Natural killer cell (primary cell): ENCODE results near the gene ATF7. TPM values are rescaled to one million over a fixed set of nuclear protein-coding genes. Genes with fewer than 3 reads are reported as not detected.
A peak's percentile ranks its signal among the peaks of the same experiment; 100 is the strongest.

ENCODE experiments used
- ATAC-seq, 3 donors: fragments of 150-1000 bp in 2 of 3; fragments of 200-7000 bp in 1 of 3; cut with Tn5 transposase; 1 replicate in 1 of 3; 2 replicates in 2 of 3; pipeline ENCODE4 v1.10.0; 2021; ENCODE audit warnings: mild to moderate bottlenecking in 2 of 3, moderate library complexity in 2 of 3
- DNase-seq, 2 donors: peaks; one replicate each; pipeline versions ENCODE4 v3.0.0 to v3.0.0-alpha.2; 2013 to 2021; ENCODE audit warnings: mixed read lengths in 1 of 2
- H3K27ac ChIP-seq: one replicate; pipeline ENCODE4 v1.5.1; 2013; ENCODE audit warnings: mild to moderate bottlenecking, low read length
- H3K27me3 ChIP-seq: one replicate; pipeline ENCODE4 v1.6.1; 2013; ENCODE audit warnings: low read length; ENCODE audit not compliant: control insufficient read depth, insufficient read depth
- H3K36me3 ChIP-seq: one replicate; pipeline ENCODE4 v1.6.1; 2013; ENCODE audit warnings: low read length; ENCODE audit not compliant: control insufficient read depth, insufficient read depth
- H3K4me1 ChIP-seq: one replicate; pipeline ENCODE4 v1.6.1; 2013; ENCODE audit warnings: low read length; ENCODE audit not compliant: control insufficient read depth, insufficient read depth
- H3K4me3 ChIP-seq: one replicate; pipeline ENCODE4 v1.5.1; 2013; ENCODE audit warnings: low read length
- H3K9me3 ChIP-seq: one replicate; pipeline ENCODE4 v1.6.1; 2013; ENCODE audit warnings: low read length; ENCODE audit not compliant: control insufficient read depth, insufficient read depth
- H3K27ac Mint-ChIP-seq, 2 donors: one replicate each; pipeline ENCODE4 v1.8.0; 2022; ENCODE audit warnings: mild to moderate bottlenecking in 2 of 2, mixed read lengths in 2 of 2, moderate library complexity in 1 of 2
- H3K27me3 Mint-ChIP-seq, 2 donors: one replicate each; pipeline ENCODE4 v1.8.0; 2022; ENCODE audit warnings: low read depth in 2 of 2, mixed read lengths in 2 of 2
- H3K36me3 Mint-ChIP-seq: one replicate; pipeline ENCODE4 v1.8.0; 2022; ENCODE audit warnings: mixed read lengths
- H3K4me1 Mint-ChIP-seq, 2 donors: one replicate each; pipeline ENCODE4 v1.8.0; 2022; ENCODE audit warnings: mixed read lengths in 2 of 2
- H3K4me3 Mint-ChIP-seq: one replicate; pipeline ENCODE4 v1.8.0; 2022; ENCODE audit warnings: mild to moderate bottlenecking, moderate library complexity, mixed read lengths
- H3K9me3 Mint-ChIP-seq, 2 donors: one replicate each; pipeline ENCODE4 v1.8.0; 2022; ENCODE audit warnings: mixed read lengths in 2 of 2
- CTCF ChIP-seq: fragments of 200-600 bp; IDR thresholded peaks from one replicate; pipeline ENCODE4 v1.8.0; 2022; ENCODE audit warnings: antibody characterized with exemption
- WGBS: methylation state at CpG from one replicate; pipeline ENCODE4 v1.1.7; 2013; ENCODE audit warnings: missing lambda C conversion rate; ENCODE audit not compliant: insufficient coverage; 5-methylcytosine and 5-hydroxymethylcytosine counted together
- intact Hi-C: fragments of 100-400 bp; cut with micrococcal nuclease; formaldehyde crosslinking; loops from one replicate; pipeline ENCODE4 v1.14.2; 2022
- total RNA-seq, 4 donors: library from RNA; stranded (reverse); fragments of 120-200 nt in 1 of 4; gene quantifications; one replicate each; pipeline versions ENCODE4 v1.2.3 to v1.2.4, GENCODE V29; 2013 to 2022

Gene ATF7
- total RNA-seq, 3 donors from 2014 or later (not counting 1 experiment from before 2014, with no cell fraction given), result 32.3 to 42.3 (median 34.9) TPM

- Mint-ChIP-seq H3K4me3 (no peak overlapping the region), H3K36me3 (peaks cover 5% of the 10 kb centered on the region), H3K9me3 (no peaks in the 10 kb centered on the region), H3K27ac (no peak overlapping the region), H3K4me1 (peaks cover 6% of the 10 kb centered on the region in 2 donors), H3K27me3 (no peaks in the 10 kb centered on the region)
- intact Hi-C loops, result no loop called here
- ATAC-seq (no peak), DNase-seq (no peak)
- WGBS, result 98% methylated on average over 9 of the region's 9 CpGs
- Histone ChIP-seq H3K9me3 (no peaks in the 10 kb centered on the region), H3K36me3 (peaks cover 58% of the 10 kb centered on the region), H3K4me1 (peaks cover 9% of the 10 kb centered on the region), H3K27me3 (no peaks in the 10 kb centered on the region), H3K27ac (no peak overlapping the region), H3K4me3 (no peak overlapping the region)
- TF ChIP-seq CTCF, result no peak
Observed at GRCh38 chr12:53510181-53510812, 115.9 kb downstream of the ATF7 start.

- no peaks in the 10 kb centered on the region for H3K9me3 Mint-ChIP-seq
- Histone ChIP-seq H3K36me3 (peaks cover 50% of the 10 kb centered on the region), H3K27me3 (no peaks in the 10 kb centered on the region), H3K9me3 (no peaks in the 10 kb centered on the region), H3K4me3 (no peak overlapping the region), H3K4me1 (peaks cover 9% of the 10 kb centered on the region), H3K27ac (peak overlapping the region; percentile 41)
- no peak overlapping the region for H3K4me3 Mint-ChIP-seq
- intact Hi-C loops, result loop anchor here (1.0 to 10.0 kb wide), 5 partner anchors 56 to 304 kb away; partner anchors contain the start of genes AAAS, ITGB7 and PCBP2
- no peaks in the 10 kb centered on the region for H3K36me3 Mint-ChIP-seq
- WGBS, result 46% methylated on average over 6 of the region's 7 CpGs
- DNase-seq (peak; percentile 81 to 89), ATAC-seq (peak; percentile 96 to 100 (median 99))
- no peaks in the 10 kb centered on the region for H3K27me3 Mint-ChIP-seq
- peak overlapping the region; percentile 56 to 74 for H3K27ac Mint-ChIP-seq
- peaks cover 6% of the 10 kb centered on the region in 2 donors for H3K4me1 Mint-ChIP-seq
- peak; percentile 87 for TF ChIP-seq CTCF
Observed at GRCh38 chr12:53508534-53509170, 117.5 kb downstream of the ATF7 start.

- DNase-seq (no peak), ATAC-seq (no peak)
- TF ChIP-seq CTCF, result no peak
- Mint-ChIP-seq H3K4me1 (peaks cover 6% of the 10 kb centered on the region in 2 donors), H3K27me3 (no peaks in the 10 kb centered on the region), H3K4me3 (no peak overlapping the region), H3K27ac (no peak overlapping the region), H3K9me3 (no peaks in the 10 kb centered on the region), H3K36me3 (no peaks in the 10 kb centered on the region)
- Histone ChIP-seq H3K4me3 (no peak overlapping the region), H3K4me1 (peaks cover 9% of the 10 kb centered on the region), H3K27me3 (no peaks in the 10 kb centered on the region), H3K36me3 (peaks cover 40% of the 10 kb centered on the region), H3K27ac (no peak overlapping the region), H3K9me3 (no peaks in the 10 kb centered on the region)
- WGBS, result 92% methylated on average over 3 of the region's 4 CpGs
- intact Hi-C loops, result loop anchor here (10.0 kb wide), 2 partner anchors 183 to 303 kb away; partner anchors contain the start of genes AAAS and ITGB7
Observed at GRCh38 chr12:53507603-53507885, 118.6 kb downstream of the ATF7 start.
